Astrocyte (in vitro differentiated cells and primary cell): ENCODE measurements around the gene GALNS. TPM values are rescaled to one million over a fixed set of nuclear protein-coding genes. Genes with fewer than 3 reads are reported as not detected.

Experiments
- DNase-seq: peaks from one replicate; pipeline ENCODE4 v3.0.0-alpha.2; 2010; ENCODE audit warnings: low read depth
- FAIRE-seq: peaks from 2 replicates; lab custom pipeline; 2011; peaks lifted over from hg19 to GRCh38; lab: Jason Lieb, UNC
- H2AFZ ChIP-seq: 2 replicates; pipeline ENCODE4 v1.6.0; 2012; ENCODE audit warnings: low read depth, low read length, inconsistent platforms
- H3K27ac ChIP-seq: 2 replicates; pipeline ENCODE4 v1.5.1; 2011; ENCODE audit warnings: low read depth, low read length, inconsistent platforms
- H3K27me3 ChIP-seq: 2 replicates; pipeline ENCODE4 v1.6.0; 2011; ENCODE audit warnings: low read length, inconsistent platforms; ENCODE audit not compliant: insufficient read depth
- H3K36me3 ChIP-seq: 2 replicates; pipeline ENCODE4 v1.5.1; 2011; ENCODE audit warnings: low read length, inconsistent platforms; ENCODE audit not compliant: insufficient read depth
- H3K4me1 ChIP-seq: 2 replicates; pipeline ENCODE4 v1.5.1; 2011; ENCODE audit warnings: low read length, inconsistent platforms; ENCODE audit not compliant: insufficient read depth
- H3K4me2 ChIP-seq: 2 replicates; pipeline ENCODE4 v1.6.0; 2012; ENCODE audit warnings: low read length, inconsistent platforms
- H3K4me3 ChIP-seq: 2 replicates; pipeline ENCODE4 v1.5.1; 2011; ENCODE audit warnings: low read depth, mild to moderate bottlenecking, low read length, inconsistent platforms; ENCODE audit not compliant: insufficient read depth
- H3K79me2 ChIP-seq: 2 replicates; pipeline ENCODE4 v1.6.0; 2012; ENCODE audit warnings: mild to moderate bottlenecking, low read length, inconsistent platforms; ENCODE audit not compliant: insufficient read depth
- H3K9ac ChIP-seq: 2 replicates; pipeline ENCODE4 v1.6.0; 2012; ENCODE audit warnings: mild to moderate bottlenecking, low read length, inconsistent platforms
- H3K9me3 ChIP-seq: 2 replicates; pipeline ENCODE4 v1.5.1; 2012; ENCODE audit warnings: low read depth, mild to moderate bottlenecking, low read length, inconsistent platforms; ENCODE audit not compliant: insufficient read depth
- H4K20me1 ChIP-seq: 2 replicates; pipeline ENCODE4 v1.6.0; 2012; ENCODE audit warnings: low read length, inconsistent platforms; ENCODE audit not compliant: insufficient read depth
- H3K27ac Mint-ChIP-seq: one replicate; pipeline ENCODE4 v1.8.0; 2021; ENCODE audit warnings: mild to moderate bottlenecking, mixed read lengths; ENCODE audit not compliant: unreplicated experiment
- H3K27me3 Mint-ChIP-seq: one replicate; pipeline ENCODE4 v1.8.0; 2021; ENCODE audit warnings: low read depth, mixed read lengths; ENCODE audit not compliant: unreplicated experiment
- H3K36me3 Mint-ChIP-seq: one replicate; pipeline ENCODE4 v1.8.0; 2021; ENCODE audit warnings: low read depth, mixed read lengths; ENCODE audit not compliant: unreplicated experiment
- H3K4me1 Mint-ChIP-seq: one replicate; pipeline ENCODE4 v1.8.0; 2021; ENCODE audit warnings: low read depth, mixed read lengths; ENCODE audit not compliant: unreplicated experiment
- H3K4me3 Mint-ChIP-seq: one replicate; pipeline ENCODE4 v1.8.0; 2021; ENCODE audit warnings: mild to moderate bottlenecking, moderate library complexity, mixed read lengths; ENCODE audit not compliant: unreplicated experiment
- H3K9me3 Mint-ChIP-seq: one replicate; pipeline ENCODE4 v1.8.0; 2021; ENCODE audit warnings: mild to moderate bottlenecking, mixed read lengths; ENCODE audit not compliant: unreplicated experiment
- CTCF ChIP-seq: IDR thresholded peaks from 2 replicates; pipeline ENCODE4 v1.5.1; 2011; ENCODE audit warnings: low read depth, mild to moderate bottlenecking, inconsistent platforms, low read length, moderate library complexity; ENCODE audit not compliant: insufficient read depth
- EZH2 ChIP-seq: IDR thresholded peaks from 2 replicates; pipeline ENCODE4 v1.6.1; 2012; ENCODE audit warnings: mild to moderate bottlenecking, low read length, inconsistent platforms; ENCODE audit not compliant: insufficient read depth
- total RNA-seq: library from RNA; stranded (reverse); gene quantifications from 2 replicates; pipeline ENCODE4 v1.2.1, GENCODE V29; 2021

Gene GALNS
- total RNA-seq, 1 donor from 2014 or later, result 31.7 TPM

GRCh38 chr16:88812513-88813268, 44.1 kb downstream of the GALNS start:
- H3K4me3 Mint-ChIP-seq, result peak overlapping the region; percentile 84
- no peaks in the 10 kb centered on the region for H3K27me3 Mint-ChIP-seq
- FAIRE-seq (no peak), DNase-seq (peak; percentile 12)
- peaks cover 2% of the 10 kb centered on the region for H3K4me1 Mint-ChIP-seq
- Histone ChIP-seq H3K9me3 (no peaks in the 10 kb centered on the region), H3K36me3 (peaks cover 3% of the 10 kb centered on the region), H3K4me3 (peak overlapping the region; percentile 67), H3K4me1 (peaks cover 19% of the 10 kb centered on the region), H3K4me2 (peak overlapping the region; percentile 98), H3K27me3 (no peaks in the 10 kb centered on the region), H3K9ac (peak overlapping the region; percentile 53), H3K79me2 (peaks cover 27% of the 10 kb centered on the region), H2AFZ (peak overlapping the region; percentile 53), H4K20me1 (peaks cover 23% of the 10 kb centered on the region), H3K27ac (peak overlapping the region; percentile 77)
- TF ChIP-seq EZH2 (no peak), CTCF (no peak)
- H3K36me3 Mint-ChIP-seq, result peaks cover 2% of the 10 kb centered on the region
- H3K27ac Mint-ChIP-seq, result peak overlapping the region; percentile 62
- H3K9me3 Mint-ChIP-seq, result no peaks in the 10 kb centered on the region

GRCh38 chr16:88811769-88812512, 44.8 kb downstream of the GALNS start, which contains the start of gene APRT:
TSS of gene APRT (minus strand) at chr16:88811928. CDS start at chr16:88811899, 29 bp downstream.
- H3K36me3 ChIP-seq, result peaks cover 3% of the 10 kb centered on the region
- H3K27ac Mint-ChIP-seq, result peak within 1 kb of the TSS; percentile 77
- peak within 1 kb of the TSS; percentile 67 for H3K4me3 ChIP-seq
- H3K27ac ChIP-seq, result peak within 1 kb of the TSS; percentile 77
- peak; percentile 13 for FAIRE-seq
- peaks cover 2% of the 10 kb centered on the region for H3K4me1 Mint-ChIP-seq
- peaks cover 2% of the 10 kb centered on the region for H3K36me3 Mint-ChIP-seq
- peak; percentile 90 for DNase-seq
- peak within 1 kb of the TSS; percentile 98 for H3K4me2 ChIP-seq
- H3K9me3 ChIP-seq, result no peaks in the 10 kb centered on the region
- peaks cover 27% of the 10 kb centered on the region for H3K79me2 ChIP-seq
- peak within 1 kb of the TSS; percentile 83 for H3K9ac ChIP-seq
- peaks cover 26% of the 10 kb centered on the region for H4K20me1 ChIP-seq
- H3K4me1 ChIP-seq, result peaks cover 19% of the 10 kb centered on the region
- H2AFZ ChIP-seq, result peak within 1 kb of the TSS; percentile 53
- peak within 1 kb of the TSS; percentile 89 for H3K4me3 Mint-ChIP-seq
- H3K27me3 Mint-ChIP-seq, result no peaks in the 10 kb centered on the region
- no peaks in the 10 kb centered on the region for H3K9me3 Mint-ChIP-seq
- TF ChIP-seq CTCF (no peak), EZH2 (no peak)
- H3K27me3 ChIP-seq, result no peaks in the 10 kb centered on the region
